HG03039 (cell line): ENCODE data around the gene NUB1.

ENCODE experiments used
- ATAC-seq: cut with Tn5 transposase; IDR thresholded peaks from one replicate; pipeline ENCODE4 v1.9.1; 2021; ENCODE audit warnings: mild to moderate bottlenecking, moderate library complexity; ENCODE audit not compliant: unreplicated experiment

Gene NUB1

DNA sequence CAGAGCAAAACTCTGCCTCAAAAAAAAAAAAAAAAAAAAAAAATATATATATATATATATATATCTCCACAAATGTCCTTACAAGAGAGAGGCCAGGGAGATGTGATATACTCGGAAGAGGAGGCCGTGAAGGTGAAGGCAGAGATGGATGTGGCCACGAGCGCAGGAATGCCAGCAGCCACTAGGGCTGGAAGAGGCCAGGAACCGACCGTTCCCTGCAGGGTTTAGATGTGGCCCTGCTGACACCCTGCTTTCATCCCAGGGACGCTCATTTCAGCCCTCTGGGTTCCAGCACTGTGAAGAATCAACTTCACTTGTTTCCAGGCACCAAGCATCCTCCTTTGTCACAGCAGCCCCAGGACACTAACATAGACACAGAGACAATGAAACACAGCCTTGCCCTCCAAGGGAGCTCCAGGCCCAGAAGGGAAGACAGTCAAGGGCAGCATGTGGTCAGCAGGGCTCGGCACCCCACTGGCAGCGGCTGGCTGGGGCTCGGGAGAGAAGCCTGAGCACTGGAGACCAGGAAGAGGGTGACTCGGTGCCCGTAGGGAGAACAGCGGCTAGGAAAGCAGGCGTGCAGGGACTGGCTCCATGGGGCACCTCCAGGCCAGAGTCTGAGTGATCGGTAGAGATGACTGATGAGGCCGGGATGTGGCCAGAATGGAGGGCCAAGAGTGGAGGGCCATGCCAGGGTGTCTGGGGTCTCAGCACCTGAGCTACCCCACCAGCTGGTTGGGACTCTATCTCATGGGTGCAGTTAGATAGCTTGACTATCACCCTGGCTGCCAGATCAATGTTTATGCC lies 60.6 kb downstream of the NUB1 start:
- no peak for ATAC-seq

DNA sequence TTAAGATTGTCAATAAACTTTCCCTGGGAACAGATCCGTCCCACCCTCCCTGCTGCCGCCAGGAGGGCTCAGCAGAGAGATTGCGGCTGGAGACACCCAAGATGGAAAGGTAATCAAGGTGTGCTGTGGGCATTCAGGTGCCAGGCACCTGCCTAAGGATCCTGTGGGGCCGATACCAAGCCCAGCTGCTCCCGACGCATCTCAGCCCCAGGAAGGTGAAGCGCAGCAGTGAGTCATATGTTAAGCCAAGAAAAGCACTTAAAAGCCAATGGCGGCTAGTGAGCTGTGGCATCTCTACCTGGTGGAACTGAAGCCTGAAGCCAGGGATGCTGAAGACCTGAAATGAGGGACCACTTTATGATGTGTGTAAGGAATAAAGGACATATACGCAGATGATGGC lies 62.2 kb downstream of the NUB1 start:
- ATAC-seq, result no peak

DNA sequence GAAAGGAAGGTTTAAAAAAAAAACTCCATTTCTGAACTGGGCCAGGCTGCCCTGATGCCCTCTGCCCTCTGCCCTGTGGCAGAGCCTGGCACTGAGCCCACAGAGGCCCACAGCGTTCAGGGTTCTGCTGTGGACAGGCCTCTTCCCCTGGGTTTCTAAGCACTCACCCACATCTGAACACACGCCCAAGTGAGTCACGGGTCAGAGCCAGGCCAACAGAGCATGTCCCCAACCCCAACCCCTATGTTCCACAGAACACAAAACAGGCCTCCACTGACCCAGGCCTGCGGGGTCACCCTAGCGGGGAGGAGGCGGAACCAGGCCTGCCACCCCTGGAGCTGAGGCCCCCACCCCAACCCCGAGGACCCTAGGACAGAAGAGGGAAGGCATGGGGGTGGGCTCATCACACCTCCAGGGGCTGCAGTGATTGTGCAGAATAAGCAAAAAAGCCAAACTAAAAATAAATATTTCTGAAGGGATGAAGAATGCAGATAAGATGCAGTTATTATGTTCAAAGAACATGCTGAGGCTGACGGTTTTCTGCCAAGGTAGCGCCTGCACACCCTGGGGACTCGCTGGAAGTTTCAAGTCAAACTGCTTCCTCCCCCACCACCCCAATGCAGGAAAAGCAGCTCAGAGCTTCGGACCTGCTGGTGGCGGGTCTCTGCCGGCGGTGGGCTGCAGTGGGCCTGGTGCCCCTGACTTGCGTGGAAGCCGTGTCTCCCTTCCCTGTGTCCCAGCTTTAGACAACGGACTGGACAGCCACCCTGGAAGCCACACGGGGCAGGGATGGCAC lies 62.8 kb downstream of the NUB1 start:
- ATAC-seq, result no peak

DNA sequence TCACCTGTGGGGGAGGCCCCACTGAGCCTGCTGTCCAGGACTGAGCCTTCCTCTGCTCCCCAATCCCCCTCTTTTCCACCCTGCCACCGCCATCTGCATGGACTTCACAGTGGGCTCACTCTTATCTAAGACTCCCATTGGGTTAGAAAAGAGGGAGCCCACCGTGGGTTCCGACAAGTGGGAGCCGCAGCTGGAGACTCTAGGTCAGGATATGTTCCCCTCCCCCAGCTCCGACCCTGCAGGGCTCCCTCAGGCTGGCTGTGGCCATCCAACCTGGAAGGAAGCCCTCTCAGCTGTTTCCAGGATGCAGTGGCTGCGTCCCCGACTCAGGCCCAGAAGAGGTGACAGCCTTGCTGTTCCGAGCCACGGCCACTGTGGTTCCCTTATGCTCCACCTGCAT lies 63.4 kb downstream of the NUB1 start:
- no peak for ATAC-seq

DNA sequence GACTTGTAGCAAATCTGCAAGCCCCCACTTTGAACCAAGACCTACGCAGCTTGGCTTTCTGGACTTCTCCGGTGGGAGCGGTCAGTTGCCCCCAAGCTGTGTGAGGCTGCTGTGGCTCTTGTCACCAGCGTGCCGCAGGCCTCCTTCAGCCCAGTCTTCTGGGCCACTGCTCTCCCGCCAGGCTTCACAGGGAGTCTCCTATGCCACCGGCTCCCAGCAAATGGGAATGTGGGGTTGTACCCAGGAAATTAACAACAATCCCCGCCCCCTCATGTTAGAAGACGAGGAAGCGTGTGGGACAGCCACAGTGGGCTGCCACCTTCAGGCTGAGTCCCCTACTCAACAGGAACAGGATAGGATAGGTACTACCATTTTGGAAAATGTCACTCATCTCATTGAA lies 64.0 kb downstream of the NUB1 start:
- ATAC-seq, result no peak

DNA sequence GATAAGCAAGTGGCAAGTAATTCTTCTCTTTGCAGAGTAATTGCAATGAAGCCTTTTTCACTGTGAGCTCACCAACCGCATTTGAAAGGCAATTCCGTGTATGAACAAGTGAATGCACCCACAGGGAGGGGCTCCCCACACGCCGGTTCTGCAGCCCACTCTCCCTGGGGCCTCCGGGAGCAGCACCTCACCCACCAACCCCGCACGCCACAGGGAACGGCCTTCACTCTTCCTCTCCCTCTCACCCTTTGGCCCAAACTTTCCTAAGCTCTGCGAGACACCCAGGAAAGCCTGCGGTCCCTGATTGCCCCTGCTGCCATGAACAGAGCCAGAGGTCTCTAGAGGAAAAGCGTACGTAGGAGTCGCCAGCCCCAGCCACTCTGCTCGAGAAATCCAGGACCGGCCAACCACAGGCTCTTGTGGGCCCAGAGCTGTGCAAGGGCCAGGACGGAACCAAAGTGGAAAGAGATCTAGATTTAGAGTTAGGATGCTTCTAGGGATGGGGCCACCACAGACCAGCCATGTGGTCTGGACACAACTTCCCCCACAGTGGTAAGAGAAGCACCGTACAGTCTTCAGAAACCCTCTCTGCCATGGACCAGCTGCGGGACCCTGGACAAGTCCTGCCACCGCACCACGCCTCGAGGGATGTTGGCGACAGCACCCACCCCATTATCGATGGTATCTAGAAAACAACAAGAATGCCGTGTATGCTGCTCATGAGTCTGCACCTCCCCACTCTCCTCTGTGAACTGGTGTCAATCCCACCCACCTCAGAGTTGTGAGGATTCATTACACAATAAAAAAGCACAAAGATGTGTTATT lies 64.7 kb downstream of the NUB1 start:
- no peak for ATAC-seq

DNA sequence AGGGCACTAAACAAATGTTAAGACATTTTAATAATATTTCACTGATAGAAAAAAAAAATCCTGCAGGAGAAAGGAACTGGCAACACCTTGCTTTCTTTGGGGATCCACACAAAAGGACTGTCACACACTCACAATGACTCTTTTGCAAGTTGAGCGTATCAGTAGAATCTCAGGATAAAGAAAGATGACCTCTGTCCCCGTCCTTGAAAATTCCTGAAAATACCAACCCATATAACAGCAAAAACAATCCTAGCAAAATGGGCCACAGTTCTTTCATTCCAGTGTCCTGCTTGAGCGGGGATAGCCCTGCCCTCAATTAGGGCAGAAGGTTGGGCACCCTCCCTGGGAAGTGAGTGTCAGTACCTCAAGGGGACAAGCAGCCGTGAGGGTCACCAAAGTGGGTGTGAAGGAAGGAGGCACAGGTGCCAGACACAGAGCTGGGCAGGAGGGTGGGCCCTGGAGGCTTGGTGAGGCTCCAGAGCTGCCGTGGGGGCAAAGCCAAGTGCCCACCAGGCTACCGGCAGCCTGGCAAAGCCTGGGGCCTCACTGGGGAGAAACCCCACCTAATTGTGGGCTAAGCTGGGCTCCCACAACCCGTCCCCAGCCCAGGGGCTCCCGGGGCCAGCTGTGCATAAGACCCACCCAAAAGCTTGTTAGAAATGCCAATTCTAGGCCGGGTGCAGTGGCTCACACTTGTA lies 65.4 kb downstream of the NUB1 start:
- ATAC-seq, result no peak

DNA sequence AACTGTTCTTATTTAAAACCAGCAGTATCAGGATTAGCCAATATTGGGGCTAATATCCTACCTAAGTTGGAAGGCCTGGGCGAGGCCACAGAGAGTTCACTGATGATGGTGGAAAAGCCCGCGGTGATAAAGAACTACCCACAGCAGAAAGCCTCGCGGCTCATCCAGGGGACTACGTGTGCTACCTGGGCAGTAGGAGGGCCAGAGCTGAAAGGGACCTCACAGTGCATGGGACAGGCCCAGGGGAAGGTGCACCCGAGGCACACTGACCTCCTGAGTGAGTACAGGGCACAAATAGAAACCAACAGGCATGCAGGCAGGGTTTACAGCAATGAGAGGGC lies 66.9 kb downstream of the NUB1 start:
- ATAC-seq, result no peak

DNA sequence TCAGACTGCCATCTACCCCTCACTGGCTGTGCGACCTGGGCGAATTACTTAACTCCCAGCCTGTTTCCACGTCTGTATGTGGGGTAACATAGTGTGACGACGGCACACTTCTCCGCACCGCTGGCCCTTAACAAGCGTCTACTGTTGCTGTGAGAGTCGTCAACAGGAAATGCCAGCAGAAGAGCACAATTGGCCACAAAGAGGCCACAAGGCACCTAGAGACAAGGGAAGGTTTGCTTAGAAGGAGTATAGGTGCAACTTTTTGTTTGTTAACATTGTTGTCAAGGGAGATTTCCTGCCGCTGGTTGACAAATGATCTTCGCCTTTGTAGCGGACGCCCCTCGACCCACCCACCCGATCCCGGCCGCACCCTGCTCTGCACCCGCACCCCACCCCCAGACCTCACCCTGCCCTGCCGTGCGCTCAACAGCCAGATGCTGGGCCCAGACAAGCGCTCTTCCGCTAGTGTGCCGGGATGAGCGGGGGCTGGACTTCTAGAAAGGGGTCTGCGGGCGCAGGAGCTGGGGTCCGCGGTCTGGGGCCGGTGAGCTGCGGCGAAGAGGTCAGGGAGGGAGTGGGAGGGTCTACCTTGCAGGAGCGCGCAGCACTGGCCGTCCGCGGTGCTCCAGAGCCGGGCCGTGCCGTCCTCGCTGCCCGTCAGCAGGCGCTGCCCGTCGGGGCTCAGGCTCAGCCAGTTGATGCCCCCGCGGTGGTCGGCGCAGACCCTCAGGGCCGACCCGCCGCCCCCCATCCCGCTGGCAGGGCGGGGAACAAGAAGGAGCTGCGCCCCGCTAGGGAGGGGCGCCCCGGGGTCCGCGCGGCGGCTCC lies 67.4 kb downstream of the NUB1 start:
- no peak for ATAC-seq

DNA sequence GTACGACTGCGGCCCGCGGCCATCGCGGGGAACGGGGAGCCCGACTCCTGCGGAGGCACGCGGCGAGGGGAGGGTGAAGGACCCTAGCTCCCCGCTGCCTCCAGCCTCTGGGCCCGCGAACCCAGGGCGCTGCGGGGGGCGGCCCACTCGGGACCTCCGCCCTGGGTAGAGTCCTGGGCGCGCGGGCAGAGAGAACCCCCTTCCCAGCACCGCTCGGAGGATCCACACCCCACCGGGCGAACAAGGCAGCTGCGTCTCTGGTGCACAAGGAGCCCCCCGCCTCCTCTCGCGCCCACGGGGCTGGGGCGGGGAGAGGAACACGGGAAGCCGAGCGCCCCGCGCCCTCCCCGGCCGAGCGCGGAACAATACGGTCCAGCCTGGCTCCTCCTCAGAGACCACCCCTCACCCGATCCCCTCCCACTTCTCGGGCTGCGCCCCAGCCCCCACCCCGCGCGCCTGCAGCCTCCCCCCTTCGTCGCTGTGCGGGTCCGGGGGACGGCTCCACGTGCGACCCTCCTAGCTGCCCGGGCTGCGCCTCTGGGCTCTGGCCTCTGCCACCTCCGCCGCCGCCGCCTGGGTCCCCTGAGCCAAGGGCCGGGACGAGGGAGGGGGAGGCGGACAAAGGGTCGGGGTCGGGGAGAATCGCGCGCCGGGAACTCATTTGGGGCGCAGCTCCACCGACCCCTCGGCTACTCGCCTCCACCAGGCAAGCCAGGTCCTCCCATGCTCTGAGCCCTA lies 68.2 kb downstream of the NUB1 start, which contains the start of gene WDR86:
WDR86 (minus strand) TSS at position 372 of the 738 bp plus-strand sequence. CDS start 449 bp downstream, outside the sequence.
- ATAC-seq, result no peak

DNA sequence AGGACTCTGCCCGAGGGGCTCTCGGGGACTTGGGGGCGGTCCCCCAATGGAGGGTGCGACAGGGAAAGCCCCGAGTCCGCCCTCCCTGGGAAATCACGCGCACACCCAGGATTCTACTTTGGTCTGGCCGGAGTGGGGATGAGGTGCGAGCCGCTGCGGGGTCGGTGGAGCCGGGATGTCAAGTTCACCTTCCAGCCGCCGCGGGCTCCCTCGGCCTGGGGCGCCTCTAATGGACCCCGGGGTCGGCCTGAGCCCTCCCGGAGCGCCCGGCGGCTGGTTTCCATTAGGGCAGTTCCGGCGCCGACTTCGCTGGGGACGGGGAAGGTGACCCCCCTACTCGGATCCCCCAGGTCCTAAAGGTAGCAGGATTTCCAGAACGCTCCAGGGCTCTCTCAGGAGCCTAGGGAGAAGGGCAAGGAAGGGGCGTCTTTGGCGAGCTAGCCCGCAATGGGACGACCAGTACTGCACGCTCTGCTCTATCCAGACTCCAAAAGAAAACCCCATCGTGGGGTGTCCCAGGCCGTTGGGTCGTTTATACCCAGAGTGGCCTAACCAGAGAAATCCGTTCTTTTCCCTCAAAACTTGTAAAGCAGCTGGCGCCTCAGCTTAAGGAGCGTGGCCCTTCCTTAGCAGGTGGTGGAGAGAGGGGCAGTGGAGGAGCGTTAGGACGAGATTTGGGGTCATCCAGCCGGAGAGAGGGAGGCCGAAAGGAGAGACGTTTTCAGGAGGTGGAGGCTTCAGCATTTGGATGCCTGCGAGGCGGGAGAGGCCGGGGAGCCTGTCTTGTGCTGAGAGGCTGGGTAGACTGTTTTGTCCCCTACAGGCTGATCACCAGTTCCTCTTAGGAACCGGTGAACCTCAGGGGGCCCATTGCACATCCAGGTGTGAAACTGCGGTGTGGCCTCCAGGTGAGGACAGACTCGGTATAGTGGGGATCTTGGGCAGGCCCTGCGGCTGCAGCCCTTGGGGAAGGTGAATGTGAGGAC lies 69.1 kb downstream of the NUB1 start:
- no peak for ATAC-seq

DNA sequence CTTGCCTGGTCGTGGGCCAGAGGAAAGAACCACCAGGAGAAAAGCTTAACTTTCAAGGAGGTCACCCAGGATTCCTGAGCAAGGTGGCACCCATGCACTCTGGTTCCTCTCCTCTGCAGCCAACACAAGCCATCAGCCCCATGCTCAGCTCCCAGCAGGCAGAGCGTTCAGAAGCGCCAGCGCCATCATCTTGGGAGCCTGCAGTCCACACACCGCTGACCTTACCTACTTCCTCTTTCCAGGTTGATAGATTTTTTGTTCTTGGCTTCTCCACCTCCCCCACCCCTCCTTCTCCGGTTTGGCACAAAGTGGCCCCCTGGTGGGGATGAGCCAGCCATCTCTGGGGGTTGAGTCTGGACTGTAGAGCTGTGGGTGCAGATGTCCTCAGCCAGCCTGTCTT lies 69.9 kb downstream of the NUB1 start:
- ATAC-seq, result no peak

DNA sequence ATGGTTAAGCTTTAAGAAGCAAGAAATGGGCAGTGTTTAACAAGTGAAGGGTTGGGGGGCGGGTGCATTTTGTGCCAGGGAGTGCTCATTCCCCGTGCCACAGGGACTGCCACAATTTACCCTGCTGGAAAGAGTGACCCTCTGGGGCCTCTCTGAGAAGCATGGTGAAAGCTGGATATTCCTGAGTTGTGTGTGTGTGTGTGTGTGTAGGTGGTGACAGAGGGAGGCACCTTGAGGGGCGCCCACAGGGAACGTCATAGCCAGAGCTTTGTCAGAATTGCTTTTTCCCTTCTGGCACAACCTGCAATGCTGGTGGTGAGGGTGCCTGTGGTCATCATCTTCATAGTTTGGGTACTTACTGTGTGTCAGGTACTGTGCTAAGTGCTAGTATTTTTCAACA lies 70.7 kb downstream of the NUB1 start:
- ATAC-seq, result no peak

DNA sequence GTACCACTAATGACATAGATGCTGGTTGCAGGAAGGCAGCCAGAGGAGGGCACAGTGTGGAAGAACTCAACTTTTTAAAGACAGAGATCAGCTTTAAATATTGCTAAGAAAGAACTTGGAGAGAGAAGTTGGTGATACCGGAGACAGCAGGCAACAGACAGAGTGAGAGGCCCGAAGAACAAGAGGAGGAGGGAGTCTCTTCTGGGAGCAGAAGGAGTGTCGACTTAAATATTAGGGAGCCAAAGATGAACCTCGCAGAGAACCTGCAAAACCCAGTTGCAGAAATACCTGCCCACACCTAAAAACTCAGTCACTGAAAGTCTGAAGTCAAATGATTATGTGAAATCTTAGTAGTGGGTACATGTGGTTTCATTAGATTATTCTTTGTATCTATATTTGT lies 71.6 kb downstream of the NUB1 start:
- ATAC-seq, result no peak

DNA sequence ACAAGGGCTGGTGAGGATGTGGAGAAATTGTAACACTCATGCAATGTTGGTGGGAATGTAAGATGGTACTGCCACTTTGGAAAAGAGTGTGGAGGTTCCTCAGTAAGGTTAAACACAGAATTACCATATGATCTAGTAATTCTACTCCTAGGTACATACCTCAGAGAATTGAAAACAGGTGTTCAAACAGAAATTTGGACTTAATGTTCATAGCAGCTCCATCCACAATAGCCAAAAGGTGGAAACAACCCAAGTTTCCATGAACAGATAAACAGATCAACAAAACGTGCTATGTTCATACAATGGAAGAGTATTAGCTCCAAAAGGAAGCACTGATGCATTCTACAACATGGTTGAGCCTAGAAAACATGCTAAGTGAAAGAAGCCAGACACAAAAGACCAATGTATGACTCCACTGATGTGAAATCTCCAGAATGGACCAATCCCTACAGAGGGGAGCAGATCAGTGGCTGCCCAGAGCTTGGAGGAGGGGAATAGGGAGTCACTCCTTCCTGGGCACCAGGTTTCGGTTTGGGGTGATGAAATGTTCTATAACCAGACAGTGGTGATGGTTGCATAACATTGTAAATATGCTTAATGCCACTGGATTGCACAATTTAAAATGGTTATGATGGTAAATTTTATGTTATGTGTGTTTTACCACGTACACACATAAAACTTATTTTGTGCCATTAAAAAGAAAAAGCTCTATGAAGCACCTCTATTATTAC lies 73.9 kb downstream of the NUB1 start:
- no peak for ATAC-seq

DNA sequence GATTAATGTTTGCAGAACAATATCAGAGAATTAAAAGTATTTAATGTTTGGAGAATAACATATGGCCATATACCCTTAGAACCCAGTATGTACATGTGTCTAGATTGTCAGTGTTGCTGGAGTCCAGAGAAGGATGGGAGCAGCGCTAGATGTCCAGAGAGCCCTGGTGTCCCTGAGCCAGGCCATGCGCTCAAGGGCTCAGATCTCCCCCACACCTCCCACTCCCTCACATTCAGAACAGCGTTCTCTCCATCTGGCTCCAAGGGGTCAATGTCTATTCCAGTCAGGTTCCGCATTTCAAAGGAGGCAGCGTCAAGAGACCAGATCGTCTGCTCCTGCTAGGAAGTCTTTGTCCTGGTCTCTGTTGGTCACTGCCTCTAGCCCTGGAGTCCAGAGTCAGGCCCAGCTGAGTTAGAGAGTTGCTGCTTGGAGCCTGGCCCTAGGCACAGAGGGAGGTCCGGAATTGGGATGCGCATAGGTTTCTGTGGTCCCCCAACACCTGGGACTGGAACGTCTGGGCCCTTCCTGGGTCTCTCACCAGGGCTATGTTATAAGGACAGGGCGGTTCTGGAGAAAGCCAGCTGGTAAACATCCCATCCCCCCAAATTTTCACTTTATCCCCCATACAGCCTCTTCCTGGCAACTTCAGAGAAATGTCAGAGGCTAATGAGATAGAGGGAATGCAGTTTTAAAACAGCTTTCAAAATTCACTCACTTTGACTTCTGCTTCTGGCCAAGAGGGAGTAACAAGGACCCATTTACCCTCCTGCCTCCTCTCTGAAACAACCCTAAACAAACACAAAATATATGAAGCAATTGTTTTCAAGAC lies 74.7 kb downstream of the NUB1 start:
- no peak for ATAC-seq

DNA sequence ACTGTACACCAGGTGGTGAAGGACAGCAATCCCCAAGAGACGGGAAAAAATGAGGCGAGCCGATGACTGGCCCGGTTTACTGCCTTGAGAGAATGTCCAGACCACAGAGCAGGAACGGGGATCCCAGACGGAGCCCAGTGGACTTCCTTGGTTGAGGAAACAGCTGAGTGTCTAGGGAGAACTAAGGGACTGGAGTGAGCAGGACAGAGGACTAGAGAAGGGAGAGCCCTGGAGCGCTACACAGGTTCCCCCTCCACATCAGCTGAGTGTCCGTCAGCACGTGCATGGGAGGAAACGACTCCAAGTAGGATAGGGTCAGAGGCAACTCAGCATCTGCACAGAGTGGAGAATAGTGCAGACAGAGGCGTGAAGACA lies 75.3 kb downstream of the NUB1 start:
- ATAC-seq, result no peak
